ENCODE data around the gene JUP.

DNA sequence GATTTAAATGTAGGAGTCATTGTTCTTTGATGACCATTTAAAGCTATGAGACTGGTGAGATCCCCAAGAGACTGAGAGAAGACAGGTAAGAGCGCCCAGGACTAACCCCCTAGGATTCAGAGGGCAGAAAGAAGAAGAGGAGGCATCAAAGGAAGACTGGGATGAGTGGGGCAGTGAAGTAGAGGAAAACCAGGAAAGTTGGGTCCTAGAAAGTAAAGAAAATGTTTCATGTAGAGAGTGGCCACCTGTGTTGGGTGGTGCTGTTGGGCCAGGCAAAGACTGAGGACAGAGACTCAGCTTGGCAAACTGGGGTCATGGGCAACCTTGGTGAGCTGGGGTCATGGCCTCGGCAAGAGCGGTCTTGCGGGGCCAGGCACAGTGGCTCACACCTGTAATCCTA is 50.8 kb downstream of the JUP start:
- no peak for TF ChIP-seq CHD2 (IDR thresholded peaks at IDR 0.05; ENCODE audit: low read length, partially characterized antibody)
- TF ChIP-seq REST (IDR thresholded peaks at IDR 0.05; ENCODE audit: low read depth, low read length) = no peak
- no peak for TF ChIP-seq CTCF (IDR thresholded peaks at IDR 0.05)
- TF ChIP-seq SIN3A (IDR thresholded peaks at IDR 0.05; ENCODE audit: borderline replicate concordance, low read depth, low read length) = no peak
- TF ChIP-seq, protein P1, sequence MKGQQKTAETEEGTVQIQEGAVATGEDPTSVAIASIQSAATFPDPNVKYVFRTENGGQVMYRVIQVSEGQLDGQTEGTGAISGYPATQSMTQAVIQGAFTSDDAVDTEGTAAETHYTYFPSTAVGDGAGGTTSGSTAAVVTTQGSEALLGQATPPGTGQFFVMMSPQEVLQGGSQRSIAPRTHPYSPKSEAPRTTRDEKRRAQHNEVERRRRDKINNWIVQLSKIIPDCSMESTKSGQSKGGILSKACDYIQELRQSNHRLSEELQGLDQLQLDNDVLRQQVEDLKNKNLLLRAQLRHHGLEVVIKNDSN (IDR thresholded peaks at IDR 0.05; ENCODE audit: borderline replicate concordance, low read depth) = no peak
- TF ChIP-seq EZH2phosphoT487 (IDR thresholded peaks at IDR 0.05; ENCODE audit: borderline replicate concordance, low read depth) = no peak
- TF ChIP-seq, protein P2, sequence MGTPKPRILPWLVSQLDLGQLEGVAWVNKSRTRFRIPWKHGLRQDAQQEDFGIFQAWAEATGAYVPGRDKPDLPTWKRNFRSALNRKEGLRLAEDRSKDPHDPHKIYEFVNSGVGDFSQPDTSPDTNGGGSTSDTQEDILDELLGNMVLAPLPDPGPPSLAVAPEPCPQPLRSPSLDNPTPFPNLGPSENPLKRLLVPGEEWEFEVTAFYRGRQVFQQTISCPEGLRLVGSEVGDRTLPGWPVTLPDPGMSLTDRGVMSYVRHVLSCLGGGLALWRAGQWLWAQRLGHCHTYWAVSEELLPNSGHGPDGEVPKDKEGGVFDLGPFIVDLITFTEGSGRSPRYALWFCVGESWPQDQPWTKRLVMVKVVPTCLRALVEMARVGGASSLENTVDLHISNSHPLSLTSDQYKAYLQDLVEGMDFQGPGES (IDR thresholded peaks at IDR 0.05; ENCODE audit: low read depth, low read length) = no peak
- TF ChIP-seq MAX (IDR thresholded peaks at IDR 0.05; ENCODE audit: low read depth) = no peak
- no peak for TF ChIP-seq TCF12 (IDR thresholded peaks at IDR 0.05)
- TF ChIP-seq FOXM1 (IDR thresholded peaks at IDR 0.05; ENCODE audit: low read depth) = no peak
